ENCODE measurements around the gene BCAR3.
A peak's percentile ranks its signal among the peaks of the same experiment; 100 is the strongest.
"Not testable (repeated sequence)": the region's sequence is repeated elsewhere in the genome, so short reads cannot be mapped to it uniquely, and the experiment has no call there.

Gene BCAR3

DNA sequence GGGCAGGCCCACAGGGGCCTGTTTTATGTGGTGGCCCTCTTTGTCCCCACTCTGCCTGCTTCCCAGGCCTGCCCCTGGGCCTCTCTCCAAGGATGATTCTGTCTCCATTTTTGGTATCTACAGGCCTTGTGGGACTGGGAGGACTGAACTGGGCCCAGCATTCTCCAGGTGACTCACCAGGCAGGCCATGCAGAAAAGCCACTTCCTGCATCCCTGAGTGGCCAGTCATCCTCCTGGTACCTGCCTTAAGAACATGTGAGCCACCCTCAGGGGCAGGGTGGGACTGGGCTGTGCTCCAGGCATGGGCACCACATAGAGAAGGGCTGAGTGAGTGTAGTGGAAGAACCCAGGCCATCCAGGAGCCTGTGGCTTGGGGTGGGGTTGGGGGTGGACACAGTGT, 20.0 kb upstream of the BCAR3 start:
- no peak for TF ChIP-seq JUND (IDR thresholded peaks at IDR 0.05; ENCODE audit: low read depth)
- DNase-seq (ENCODE audit: low read depth in 1 of 2, low spot score in 1 of 2): peak in 1 of 2 experiments; percentile 48
- in situ Hi-C loops (cut with HindIII; ENCODE audit: low pct_unique_long_range_greater_than_20kb, low sequenced_read_pairs): no loop called here

DNA sequence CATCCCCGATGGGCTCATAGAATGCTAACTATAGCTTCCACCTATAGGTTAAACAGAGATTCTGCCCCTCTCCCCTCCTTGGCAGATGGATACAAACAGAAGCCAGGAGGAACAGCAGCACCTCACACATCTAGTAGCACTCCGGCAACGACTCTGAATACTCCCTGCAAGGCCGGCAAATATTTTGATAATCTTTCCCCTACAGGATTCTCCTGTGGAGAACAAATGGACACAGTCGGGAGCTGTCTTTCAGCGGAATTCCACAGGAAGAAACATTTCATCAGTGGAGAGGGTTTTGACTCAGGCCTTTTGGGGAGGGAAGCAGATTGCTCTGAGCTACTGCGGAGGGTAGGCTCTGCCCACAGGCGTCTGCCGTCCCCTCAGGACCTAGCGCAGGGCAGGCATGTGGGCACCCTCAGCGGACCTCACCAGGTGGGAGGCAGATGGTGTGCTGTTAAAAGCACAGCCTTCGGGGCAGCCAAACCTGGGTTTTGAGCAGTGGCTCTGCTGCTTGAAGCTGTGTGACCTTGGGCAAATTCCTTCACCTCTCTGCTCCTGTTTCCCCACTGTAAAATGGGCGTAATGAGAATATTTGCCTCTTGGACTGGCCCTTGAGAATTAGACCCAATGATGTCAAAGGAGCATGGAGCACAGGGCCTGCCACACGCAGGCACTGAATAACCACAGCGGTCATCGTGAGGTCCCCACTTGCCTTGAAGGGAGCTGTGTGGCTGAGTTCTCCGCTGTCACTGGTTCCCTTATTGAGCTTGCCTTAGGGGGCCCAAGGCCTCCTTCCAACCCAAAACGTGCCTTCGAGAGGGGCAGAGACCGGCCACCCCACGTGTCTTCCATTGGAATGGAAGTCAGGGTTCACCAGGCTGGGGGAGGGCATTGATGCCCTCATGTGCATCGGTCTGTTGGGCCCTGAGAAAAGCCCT, 19.2 kb upstream of the BCAR3 start:
- TF ChIP-seq JUND (IDR thresholded peaks at IDR 0.05; ENCODE audit: low read depth): no peak
- DNase-seq (ENCODE audit: low read depth in 1 of 2, low spot score in 1 of 2): no peak
- in situ Hi-C loops (cut with HindIII; ENCODE audit: low pct_unique_long_range_greater_than_20kb, low sequenced_read_pairs): no loop called here

- no peak for TF ChIP-seq JUND (IDR thresholded peaks at IDR 0.05; ENCODE audit: low read depth)
- no peak for DNase-seq (ENCODE audit: low read depth in 1 of 2, low spot score in 1 of 2)
- in situ Hi-C loops (cut with HindIII; ENCODE audit: low pct_unique_long_range_greater_than_20kb, low sequenced_read_pairs): no loop called here
Observed at GRCh38 chr1:93699503-93700168, 18.0 kb upstream of the BCAR3 start.

GRCh38 chr1:93699049-93699384, 17.4 kb upstream of the BCAR3 start:
- in situ Hi-C loops (cut with HindIII; ENCODE audit: low pct_unique_long_range_greater_than_20kb, low sequenced_read_pairs): no loop called here
- no peak for TF ChIP-seq JUND (IDR thresholded peaks at IDR 0.05; ENCODE audit: low read depth)
- DNase-seq (ENCODE audit: low read depth in 1 of 2, low spot score in 1 of 2): no peak

DNA sequence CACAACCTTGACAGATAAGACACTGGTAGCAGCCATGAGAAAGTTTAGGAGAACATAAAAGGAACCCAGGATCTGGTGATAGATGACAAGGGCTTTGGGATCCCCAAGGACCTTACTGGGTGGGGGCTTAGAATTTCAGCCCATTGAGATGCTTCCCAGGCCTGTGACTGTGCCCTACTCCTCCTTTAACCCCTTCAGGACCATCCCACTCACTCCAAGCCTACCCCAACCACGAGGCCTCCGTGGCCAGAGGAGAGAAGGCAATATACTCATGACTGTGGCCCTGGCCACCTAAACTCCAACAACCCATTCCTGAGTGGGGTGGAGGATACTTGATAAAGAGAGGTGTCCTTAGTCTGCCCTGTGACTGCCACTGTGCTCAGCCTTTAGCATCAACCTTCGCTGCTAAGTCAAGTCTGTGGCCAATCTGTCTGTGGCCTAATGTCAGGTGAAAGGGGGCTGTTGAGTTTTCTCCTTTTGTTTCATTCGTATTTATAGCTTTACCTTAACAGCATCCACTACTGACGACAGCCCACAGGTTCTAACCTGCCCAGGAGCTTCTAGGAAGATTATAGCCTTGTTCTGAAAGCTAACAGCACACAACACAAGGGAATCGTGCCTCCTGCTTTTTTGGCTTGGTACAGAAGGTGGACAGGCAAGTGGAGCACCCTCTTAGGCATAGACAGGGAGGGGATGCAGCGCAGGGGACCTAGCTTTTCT, 16.9 kb upstream of the BCAR3 start:
- in situ Hi-C loops (cut with HindIII; ENCODE audit: low pct_unique_long_range_greater_than_20kb, low sequenced_read_pairs): no loop called here
- TF ChIP-seq JUND (IDR thresholded peaks at IDR 0.05; ENCODE audit: low read depth): no peak
- DNase-seq (ENCODE audit: low read depth in 1 of 2, low spot score in 1 of 2): no peak

- in situ Hi-C loops (cut with HindIII; ENCODE audit: low pct_unique_long_range_greater_than_20kb, low sequenced_read_pairs); DNase-seq (ENCODE audit: low read depth in 1 of 2, low spot score in 1 of 2): not testable (repeated sequence)
Observed at GRCh38 chr1:93697566-93697965, 15.9 kb upstream of the BCAR3 start.

- no peak for TF ChIP-seq JUND (IDR thresholded peaks at IDR 0.05; ENCODE audit: low read depth)
- in situ Hi-C loops (cut with HindIII; ENCODE audit: low pct_unique_long_range_greater_than_20kb, low sequenced_read_pairs): no loop called here
- peak in 1 of 2 experiments; percentile 54 for DNase-seq (ENCODE audit: low read depth in 1 of 2, low spot score in 1 of 2)
Observed at GRCh38 chr1:93695411-93696005, 13.9 kb upstream of the BCAR3 start.

- peak in 1 of 2 experiments; percentile 63 for DNase-seq (ENCODE audit: low read depth in 1 of 2, low spot score in 1 of 2)
- in situ Hi-C loops (cut with HindIII; ENCODE audit: low pct_unique_long_range_greater_than_20kb, low sequenced_read_pairs): no loop called here
- TF ChIP-seq JUND (IDR thresholded peaks at IDR 0.05; ENCODE audit: low read depth): no peak
Observed at GRCh38 chr1:93694819-93695218, 13.2 kb upstream of the BCAR3 start.

DNA sequence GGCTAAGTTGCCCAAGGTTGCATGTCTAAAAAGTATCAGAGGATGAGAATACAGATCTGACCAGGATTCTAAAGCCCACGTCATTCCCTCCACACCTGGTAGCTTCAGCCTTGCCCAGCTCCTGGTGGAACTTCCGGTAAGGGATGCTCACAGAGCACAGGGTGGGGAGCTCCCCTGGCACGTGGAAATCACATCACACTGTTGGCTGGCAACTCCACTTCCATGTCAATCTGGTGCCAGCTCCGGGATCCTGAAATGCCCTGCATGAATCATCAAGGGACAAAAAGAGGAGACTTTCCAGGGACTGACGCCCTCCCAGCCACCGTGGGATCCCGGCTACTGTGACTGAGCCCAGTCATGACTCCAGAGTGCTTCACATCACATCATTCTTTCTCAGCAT, 12.4 kb upstream of the BCAR3 start:
- in situ Hi-C loops (cut with HindIII; ENCODE audit: low pct_unique_long_range_greater_than_20kb, low sequenced_read_pairs): no loop called here
- DNase-seq (ENCODE audit: low read depth in 1 of 2, low spot score in 1 of 2): no peak
- TF ChIP-seq JUND (IDR thresholded peaks at IDR 0.05; ENCODE audit: low read depth): no peak

GRCh38 chr1:93692983-93693591, 11.4 kb upstream of the BCAR3 start:
- DNase-seq (ENCODE audit: low read depth in 1 of 2, low spot score in 1 of 2): peak in 1 of 2 experiments; percentile 46
- in situ Hi-C loops (cut with HindIII; ENCODE audit: low pct_unique_long_range_greater_than_20kb, low sequenced_read_pairs): no loop called here
- TF ChIP-seq JUND (IDR thresholded peaks at IDR 0.05; ENCODE audit: low read depth): no peak

DNA sequence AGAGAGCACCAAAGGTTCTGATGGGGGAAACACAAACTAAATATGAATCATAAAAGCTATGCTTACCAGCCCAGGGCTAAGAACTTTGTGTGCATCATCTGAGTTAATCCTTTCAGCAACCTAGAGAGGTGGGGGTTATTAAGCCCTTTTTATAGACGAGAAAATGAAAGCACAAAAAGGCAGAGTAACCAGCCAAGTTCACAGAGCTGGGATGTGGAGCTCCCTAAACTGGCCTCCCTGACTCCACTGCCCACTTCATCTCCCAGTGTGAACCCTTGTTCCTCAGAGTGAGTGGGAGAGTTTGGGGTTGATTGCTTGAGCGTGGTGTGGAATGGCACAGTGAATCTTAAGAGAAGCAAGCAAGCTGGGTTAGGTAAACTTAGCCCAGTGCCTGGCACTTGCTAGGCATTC, 10.8 kb upstream of the BCAR3 start:
- TF ChIP-seq JUND (IDR thresholded peaks at IDR 0.05; ENCODE audit: low read depth): no peak
- DNase-seq (ENCODE audit: low read depth in 1 of 2, low spot score in 1 of 2): peak in 1 of 2 experiments; percentile 30
- in situ Hi-C loops (cut with HindIII; ENCODE audit: low pct_unique_long_range_greater_than_20kb, low sequenced_read_pairs): no loop called here

DNA sequence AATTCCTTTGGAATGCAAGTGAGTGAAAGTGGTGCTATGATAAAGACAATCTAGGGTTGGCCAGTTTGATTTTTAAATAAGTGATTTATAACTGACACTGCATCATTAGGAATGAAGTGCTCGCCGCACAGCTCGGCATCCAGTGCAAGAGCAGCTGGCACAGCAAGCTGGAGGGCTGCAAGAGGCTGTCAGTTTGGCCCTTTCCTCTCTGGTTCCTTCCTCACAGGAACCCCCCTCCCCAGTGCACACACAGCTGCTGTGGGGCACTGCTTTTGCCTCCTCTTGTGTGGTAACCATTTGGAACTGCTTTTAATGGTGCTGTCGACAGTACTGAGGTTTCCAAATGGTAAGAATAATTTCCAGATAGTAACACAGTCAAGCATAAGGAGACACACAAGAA, 10.4 kb upstream of the BCAR3 start:
- no peak for TF ChIP-seq JUND (IDR thresholded peaks at IDR 0.05; ENCODE audit: low read depth)
- in situ Hi-C loops (cut with HindIII; ENCODE audit: low pct_unique_long_range_greater_than_20kb, low sequenced_read_pairs): no loop called here
- DNase-seq (ENCODE audit: low read depth in 1 of 2, low spot score in 1 of 2): no peak

Data from T47D (cell line).